DND-41 (cell line): ENCODE data around the gene NOSIP.

Experiments
- ATAC-seq: fragments of 200-7000 bp; cut with Tn5 transposase; 3 replicates; pipeline ENCODE4 v1.9.1; 2021; ENCODE audit warnings: low read depth; ENCODE audit not compliant: insufficient read depth
- DNase-seq: peaks from one replicate; pipeline ENCODE4 v3.0.0-alpha.2; 2020
- H2AFZ ChIP-seq: 2 replicates; pipeline ENCODE4 v1.6.0; 2012; ENCODE audit warnings: low read depth, low read length
- H3K27ac ChIP-seq: 2 replicates; pipeline ENCODE4 v1.5.1; 2012; ENCODE audit warnings: low read length, inconsistent platforms
- H3K27me3 ChIP-seq: fragments of 200-600 bp; sonication (generic); 2 replicates; pipeline ENCODE4 v1.6.0; 2012; ENCODE audit warnings: low read length, mild to moderate bottlenecking, inconsistent platforms; ENCODE audit not compliant: insufficient read depth, poor library complexity
- H3K36me3 ChIP-seq: 2 replicates; pipeline ENCODE4 v1.5.1; 2012; ENCODE audit warnings: low read length, inconsistent platforms; ENCODE audit not compliant: insufficient read depth
- H3K4me1 ChIP-seq: 2 replicates; pipeline ENCODE4 v1.5.1; 2012; ENCODE audit warnings: mild to moderate bottlenecking, low read length; ENCODE audit not compliant: insufficient read depth
- H3K4me2 ChIP-seq: 2 replicates; pipeline ENCODE4 v1.6.0; 2012; ENCODE audit warnings: mild to moderate bottlenecking, moderate library complexity, low read length, inconsistent platforms; ENCODE audit not compliant: insufficient read depth
- H3K4me3 ChIP-seq, 2 experiments: fragments of 200-600 bp in 1 of 2; shearing (Covaris generic) in 1 of 2; 2 replicates each; pipeline ENCODE4 v1.5.1; 2012 to 2016; ENCODE audit warnings: inconsistent platforms in 2 of 2, low read length in 2 of 2, mild to moderate bottlenecking in 2 of 2, low read depth in 1 of 2, moderate library complexity in 1 of 2
- H3K79me2 ChIP-seq: 2 replicates; pipeline ENCODE4 v1.6.0; 2012; ENCODE audit warnings: low read length, inconsistent platforms; ENCODE audit not compliant: insufficient read depth
- H3K9ac ChIP-seq: 2 replicates; pipeline ENCODE4 v1.6.0; 2012; ENCODE audit warnings: low read depth, mild to moderate bottlenecking, inconsistent platforms, low read length, moderate library complexity
- H3K9me3 ChIP-seq: 2 replicates; pipeline ENCODE4 v1.5.1; 2012; ENCODE audit warnings: low read length, moderate library complexity, mild to moderate bottlenecking, inconsistent platforms; ENCODE audit not compliant: insufficient read depth, severe bottlenecking
- H4K20me1 ChIP-seq: 2 replicates; pipeline ENCODE4 v1.6.0; 2012; ENCODE audit warnings: low read length; ENCODE audit not compliant: insufficient read depth
- EZH2 ChIP-seq: IDR thresholded peaks from 3 replicates; pipeline ENCODE4 v1.6.1; 2012; ENCODE audit warnings: borderline replicate concordance, low read depth, mild to moderate bottlenecking, moderate library complexity, low read length, inconsistent platforms; ENCODE audit not compliant: severe bottlenecking
- TF ChIP-seq, protein P1 (sequence below): IDR thresholded peaks from 2 replicates; pipeline ENCODE4 v1.5.1; 2012; ENCODE audit warnings: borderline replicate concordance, low read length, moderate library complexity, mild to moderate bottlenecking; ENCODE audit not compliant: poor library complexity, severe bottlenecking; ENCODE audit errors: extremely low read depth

Gene NOSIP

GRCh38 chr19:49552749-49553148 is 27.6 kb downstream of the NOSIP start:
- H3K79me2 ChIP-seq = no peaks in the 10 kb centered on the region
- TF ChIP-seq EZH2 = no peak
- TF ChIP-seq, protein P1, sequence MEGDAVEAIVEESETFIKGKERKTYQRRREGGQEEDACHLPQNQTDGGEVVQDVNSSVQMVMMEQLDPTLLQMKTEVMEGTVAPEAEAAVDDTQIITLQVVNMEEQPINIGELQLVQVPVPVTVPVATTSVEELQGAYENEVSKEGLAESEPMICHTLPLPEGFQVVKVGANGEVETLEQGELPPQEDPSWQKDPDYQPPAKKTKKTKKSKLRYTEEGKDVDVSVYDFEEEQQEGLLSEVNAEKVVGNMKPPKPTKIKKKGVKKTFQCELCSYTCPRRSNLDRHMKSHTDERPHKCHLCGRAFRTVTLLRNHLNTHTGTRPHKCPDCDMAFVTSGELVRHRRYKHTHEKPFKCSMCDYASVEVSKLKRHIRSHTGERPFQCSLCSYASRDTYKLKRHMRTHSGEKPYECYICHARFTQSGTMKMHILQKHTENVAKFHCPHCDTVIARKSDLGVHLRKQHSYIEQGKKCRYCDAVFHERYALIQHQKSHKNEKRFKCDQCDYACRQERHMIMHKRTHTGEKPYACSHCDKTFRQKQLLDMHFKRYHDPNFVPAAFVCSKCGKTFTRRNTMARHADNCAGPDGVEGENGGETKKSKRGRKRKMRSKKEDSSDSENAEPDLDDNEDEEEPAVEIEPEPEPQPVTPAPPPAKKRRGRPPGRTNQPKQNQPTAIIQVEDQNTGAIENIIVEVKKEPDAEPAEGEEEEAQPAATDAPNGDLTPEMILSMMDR = no peak
- no peak for DNase-seq
- H3K27ac ChIP-seq = no peak overlapping the region
- no peak overlapping the region for H3K4me3 ChIP-seq
- no peaks in the 10 kb centered on the region for H4K20me1 ChIP-seq
- H3K9ac ChIP-seq = no peak overlapping the region
- no peak overlapping the region for H2AFZ ChIP-seq
- no peaks in the 10 kb centered on the region for H3K9me3 ChIP-seq
- H3K4me2 ChIP-seq = no peak overlapping the region
- no peak for ATAC-seq
- no peaks in the 10 kb centered on the region for H3K4me1 ChIP-seq
- H3K27me3 ChIP-seq = no peaks in the 10 kb centered on the region
- peaks cover 26% of the 10 kb centered on the region for H3K36me3 ChIP-seq

DNA sequence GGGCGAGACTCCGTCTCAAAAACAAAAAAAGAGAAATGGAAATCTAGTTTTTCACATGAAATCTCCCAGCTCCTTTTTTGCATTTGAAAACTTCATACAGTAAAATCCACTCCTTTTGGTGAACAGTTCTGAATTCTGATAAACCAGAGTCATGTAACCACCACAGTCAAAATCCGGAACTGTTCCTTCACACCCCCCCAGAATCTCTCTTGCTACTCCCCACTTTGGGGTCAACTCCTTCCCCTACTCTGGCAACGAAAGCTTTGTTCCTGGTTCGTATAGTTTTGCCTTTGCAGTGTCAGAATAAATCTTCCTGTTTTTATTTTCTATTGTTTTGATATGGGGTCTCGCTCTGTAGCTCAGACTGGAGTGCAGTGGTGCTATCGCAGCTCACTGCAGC is 28.8 kb downstream of the NOSIP start:
- H3K27me3 ChIP-seq = no peaks in the 10 kb centered on the region
- H3K9me3 ChIP-seq = no peaks in the 10 kb centered on the region
- DNase-seq = no peak
- no peak overlapping the region for H3K9ac ChIP-seq
- H3K27ac ChIP-seq = no peak overlapping the region
- H3K4me3 ChIP-seq = no peak overlapping the region
- peaks cover 4% of the 10 kb centered on the region for H3K4me1 ChIP-seq
- TF ChIP-seq, protein P1 = no peak
- no peak for TF ChIP-seq EZH2
- peaks cover 13% of the 10 kb centered on the region for H3K36me3 ChIP-seq
- H2AFZ ChIP-seq = no peak overlapping the region
- no peaks in the 10 kb centered on the region for H4K20me1 ChIP-seq
- no peak for ATAC-seq
- H3K79me2 ChIP-seq = no peaks in the 10 kb centered on the region
- no peak overlapping the region for H3K4me2 ChIP-seq

DNA sequence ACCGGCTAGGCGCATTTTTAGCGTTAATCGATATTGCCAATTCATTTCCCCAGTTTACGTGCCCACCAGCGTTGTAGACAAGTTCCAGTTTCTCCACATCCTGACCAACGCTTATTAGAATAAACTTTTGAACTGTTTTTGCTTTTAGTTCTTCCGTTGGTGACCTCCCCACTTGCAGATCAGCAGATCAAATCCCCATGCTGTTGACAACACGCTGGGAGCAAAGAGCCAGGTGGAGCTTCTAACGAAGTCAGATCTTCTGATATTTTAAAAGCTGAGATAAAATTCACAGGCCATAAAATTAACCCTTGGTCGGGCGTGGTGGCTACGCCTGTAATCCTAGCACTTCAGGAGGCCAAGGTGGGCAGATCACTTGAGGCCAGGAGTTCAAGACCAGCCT is 31.3 kb downstream of the NOSIP start:
- no peak for DNase-seq
- Histone ChIP-seq H2AFZ (no peak overlapping the region), H3K4me1 (peaks cover 4% of the 10 kb centered on the region), H3K9ac (no peak overlapping the region), H3K4me2 (no peak overlapping the region), H3K79me2 (no peaks in the 10 kb centered on the region), H3K27me3 (no peaks in the 10 kb centered on the region), H3K36me3 (no peaks in the 10 kb centered on the region), H4K20me1 (no peaks in the 10 kb centered on the region), H3K4me3 (no peak overlapping the region), H3K9me3 (no peaks in the 10 kb centered on the region), H3K27ac (no peak overlapping the region)
- no peak for ATAC-seq
- TF ChIP-seq, protein P1 = no peak
- TF ChIP-seq EZH2 = no peak
